ENCODE measurements around the gene P2RX3. TPM values are rescaled to one million over a fixed set of nuclear protein-coding genes. Genes with fewer than 3 reads are reported as not detected.
A peak's percentile ranks its signal among the peaks of the same experiment; 100 is the strongest.

The P2RX3 gene
- total and polyA plus RNA-seq, 9 donors = 1.3 to 5.2 (median 2.5) TPM

DNA sequence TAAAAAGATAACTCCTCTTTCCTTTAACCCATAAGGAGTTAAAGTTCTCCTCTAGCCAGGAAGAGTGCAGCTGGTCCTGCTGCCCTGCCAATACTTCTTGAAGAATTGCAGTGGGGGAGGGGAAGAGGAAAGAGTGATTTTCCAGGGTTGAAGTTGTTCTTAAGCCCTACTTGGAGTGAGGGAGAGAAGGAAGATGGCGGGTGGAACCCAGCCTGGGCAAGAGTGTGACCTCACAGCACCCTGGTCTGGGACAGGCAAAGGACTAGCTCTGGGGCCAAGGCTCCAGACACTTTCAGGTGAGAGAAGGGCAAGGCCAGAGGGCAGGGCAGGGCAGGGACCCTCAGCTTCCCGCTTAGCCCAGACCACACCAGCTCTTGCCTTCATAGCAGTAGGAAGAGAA is 20.0 kb upstream of the P2RX3 start:
- H3K4me1 ChIP-seq (ENCODE audit: control insufficient read depth, insufficient read depth, low read length) = peaks cover 80% of the 10 kb centered on the region
- peak; percentile 97 for DNase-seq
- H3K27me3 ChIP-seq (ENCODE audit: control insufficient read depth, insufficient read depth, low read length) = no peaks in the 10 kb centered on the region
- H3K9me3 ChIP-seq (replicated peaks; ENCODE audit: control insufficient read depth, low read depth, low read length) = no peaks in the 10 kb centered on the region
- WGBS (ENCODE audit: insufficient coverage) = 0% methylated on average over 1 of the region's 2 CpGs
- H3K27ac ChIP-seq (ENCODE audit: low read length) = peak overlapping the region; percentile 90
- H3K36me3 ChIP-seq (ENCODE audit: control insufficient read depth, insufficient read depth, low read length) = peaks cover 63% of the 10 kb centered on the region
- H3K4me3 ChIP-seq (ENCODE audit: low read length) = no peak overlapping the region

DNA sequence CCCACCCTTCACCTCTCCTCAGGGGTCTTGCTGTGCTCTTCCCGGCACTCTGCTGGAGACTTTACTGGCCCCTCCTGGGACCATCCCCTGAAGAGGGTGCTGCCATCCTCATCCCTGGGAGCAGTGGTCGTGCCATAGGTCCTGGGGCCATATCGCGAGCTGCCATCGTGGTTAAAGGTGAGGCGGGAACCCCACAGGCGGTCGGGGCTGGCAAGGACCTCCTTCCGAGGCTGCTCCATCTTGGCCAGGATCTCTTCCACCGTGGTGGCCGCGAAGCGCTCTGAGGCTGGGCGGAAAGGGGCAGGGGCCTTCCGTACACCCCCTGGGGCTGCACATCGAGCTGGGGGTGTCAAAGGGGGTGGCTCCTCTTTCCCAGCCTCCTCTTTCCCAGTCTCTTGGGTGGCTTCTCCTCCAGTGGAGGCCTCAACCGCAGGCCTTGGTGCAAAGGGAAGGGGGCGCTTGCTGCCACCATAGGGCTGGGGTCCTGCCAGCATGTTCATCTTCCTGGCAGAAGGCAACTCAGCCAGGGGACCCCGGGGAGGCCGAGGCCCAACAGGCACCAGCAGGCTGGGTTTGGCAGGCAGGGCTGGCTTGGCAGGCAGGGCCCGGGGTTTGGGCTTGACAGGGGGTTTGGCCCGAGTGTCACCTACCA is 18.0 kb upstream of the P2RX3 start:
- Histone ChIP-seq H3K27ac (ENCODE audit: low read length) (peak overlapping the region; percentile 59), H3K4me1 (ENCODE audit: control insufficient read depth, insufficient read depth, low read length) (peaks cover 80% of the 10 kb centered on the region), H3K4me3 (ENCODE audit: low read length) (no peak overlapping the region), H3K27me3 (ENCODE audit: control insufficient read depth, insufficient read depth, low read length) (no peaks in the 10 kb centered on the region), H3K36me3 (ENCODE audit: control insufficient read depth, insufficient read depth, low read length) (peaks cover 43% of the 10 kb centered on the region), H3K9me3 (replicated peaks; ENCODE audit: control insufficient read depth, low read depth, low read length) (no peaks in the 10 kb centered on the region)
- WGBS (ENCODE audit: insufficient coverage) = 73% methylated on average over 12 of the region's 22 CpGs
- no peak for DNase-seq

DNA sequence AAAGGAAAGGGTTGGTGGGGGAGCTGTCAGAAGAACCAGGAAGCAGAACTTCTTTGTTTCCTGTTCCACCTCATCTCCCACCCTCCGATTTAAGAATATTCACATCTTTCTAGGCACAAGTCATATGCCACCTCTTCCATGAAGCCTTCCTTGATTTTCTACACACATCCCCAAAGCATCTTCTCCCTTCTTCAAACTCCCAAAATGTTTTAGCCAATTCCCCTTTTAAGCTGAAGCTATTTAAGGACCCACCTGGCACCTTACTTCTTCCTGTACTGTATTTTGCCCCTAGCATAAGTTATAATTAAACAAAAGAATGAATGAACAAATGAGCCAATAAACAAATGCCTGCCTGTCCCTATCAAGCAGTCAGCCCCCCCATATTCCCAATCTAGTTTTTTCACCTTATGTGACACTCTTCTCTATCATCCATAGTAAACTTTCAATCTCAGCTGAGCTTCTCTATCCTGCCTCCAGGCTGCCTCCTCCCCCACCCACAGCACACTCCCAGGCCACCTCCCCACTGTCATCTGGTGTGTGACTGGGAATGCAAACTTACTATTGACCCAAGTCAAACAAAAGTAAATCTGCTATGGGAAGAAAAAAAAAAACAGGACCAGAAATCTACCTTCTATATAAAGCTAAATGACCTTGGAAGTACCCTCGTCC is 17.3 kb upstream of the P2RX3 start:
- WGBS (ENCODE audit: insufficient coverage) = 43% methylated on average over 1 of the region's 2 CpGs
- Histone ChIP-seq H3K9me3 (replicated peaks; ENCODE audit: control insufficient read depth, low read depth, low read length) (no peaks in the 10 kb centered on the region), H3K4me1 (ENCODE audit: control insufficient read depth, insufficient read depth, low read length) (peaks cover 80% of the 10 kb centered on the region), H3K4me3 (ENCODE audit: low read length) (peak overlapping the region; percentile 35), H3K27me3 (ENCODE audit: control insufficient read depth, insufficient read depth, low read length) (no peaks in the 10 kb centered on the region), H3K27ac (ENCODE audit: low read length) (peak overlapping the region; percentile 93), H3K36me3 (ENCODE audit: control insufficient read depth, insufficient read depth, low read length) (peaks cover 42% of the 10 kb centered on the region)
- no peak for DNase-seq

DNA sequence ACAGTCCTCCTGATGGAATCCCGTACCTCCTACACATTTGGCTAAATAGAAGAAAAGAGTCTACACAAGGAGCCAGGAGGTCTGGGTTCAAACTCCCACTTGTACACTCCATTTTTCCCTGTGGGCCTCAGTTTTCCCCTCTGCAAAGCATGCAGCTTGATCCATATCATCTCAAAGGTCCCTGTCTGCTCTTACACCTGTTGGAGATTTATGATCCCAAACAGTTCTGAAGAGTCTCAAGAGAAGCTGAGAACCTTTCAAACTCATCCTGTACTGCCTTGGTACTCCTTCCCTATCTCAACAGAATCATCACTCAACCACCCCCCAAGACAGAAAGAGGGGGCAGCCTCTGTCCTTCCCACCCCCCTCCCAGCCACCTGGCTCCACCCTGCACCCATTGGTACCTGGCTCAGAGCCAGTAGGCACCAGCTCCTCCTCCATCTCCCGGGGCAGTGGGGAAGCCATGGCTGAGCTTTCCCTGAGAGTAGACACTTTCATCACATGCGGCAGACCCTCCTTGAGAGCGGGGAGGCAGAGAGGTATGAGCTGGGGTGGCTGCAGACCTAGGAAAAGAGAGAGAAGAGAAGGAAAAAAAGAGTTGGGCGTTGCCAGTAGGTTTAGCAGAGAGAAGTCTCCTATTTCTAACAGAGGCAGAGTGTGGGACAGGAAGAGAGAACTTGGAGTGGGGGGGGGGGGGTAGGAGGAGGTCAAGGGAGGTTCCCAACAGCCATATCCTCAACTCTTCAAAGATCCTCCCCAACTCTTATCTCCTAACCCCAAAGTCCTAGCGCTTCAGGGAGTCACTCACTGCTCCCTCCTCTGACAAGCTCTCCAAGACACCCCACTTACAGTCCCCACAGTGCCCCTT is 16.5 kb upstream of the P2RX3 start:
- Histone ChIP-seq H3K27me3 (ENCODE audit: control insufficient read depth, insufficient read depth, low read length) (no peaks in the 10 kb centered on the region), H3K4me1 (ENCODE audit: control insufficient read depth, insufficient read depth, low read length) (peaks cover 78% of the 10 kb centered on the region), H3K36me3 (ENCODE audit: control insufficient read depth, insufficient read depth, low read length) (peaks cover 44% of the 10 kb centered on the region), H3K27ac (ENCODE audit: low read length) (peak overlapping the region; percentile 93), H3K4me3 (ENCODE audit: low read length) (peak overlapping the region; percentile 35), H3K9me3 (replicated peaks; ENCODE audit: control insufficient read depth, low read depth, low read length) (no peaks in the 10 kb centered on the region)
- DNase-seq = peak; percentile 69
- WGBS (ENCODE audit: insufficient coverage) = 43% methylated on average over 1 of the region's 6 CpGs

DNA sequence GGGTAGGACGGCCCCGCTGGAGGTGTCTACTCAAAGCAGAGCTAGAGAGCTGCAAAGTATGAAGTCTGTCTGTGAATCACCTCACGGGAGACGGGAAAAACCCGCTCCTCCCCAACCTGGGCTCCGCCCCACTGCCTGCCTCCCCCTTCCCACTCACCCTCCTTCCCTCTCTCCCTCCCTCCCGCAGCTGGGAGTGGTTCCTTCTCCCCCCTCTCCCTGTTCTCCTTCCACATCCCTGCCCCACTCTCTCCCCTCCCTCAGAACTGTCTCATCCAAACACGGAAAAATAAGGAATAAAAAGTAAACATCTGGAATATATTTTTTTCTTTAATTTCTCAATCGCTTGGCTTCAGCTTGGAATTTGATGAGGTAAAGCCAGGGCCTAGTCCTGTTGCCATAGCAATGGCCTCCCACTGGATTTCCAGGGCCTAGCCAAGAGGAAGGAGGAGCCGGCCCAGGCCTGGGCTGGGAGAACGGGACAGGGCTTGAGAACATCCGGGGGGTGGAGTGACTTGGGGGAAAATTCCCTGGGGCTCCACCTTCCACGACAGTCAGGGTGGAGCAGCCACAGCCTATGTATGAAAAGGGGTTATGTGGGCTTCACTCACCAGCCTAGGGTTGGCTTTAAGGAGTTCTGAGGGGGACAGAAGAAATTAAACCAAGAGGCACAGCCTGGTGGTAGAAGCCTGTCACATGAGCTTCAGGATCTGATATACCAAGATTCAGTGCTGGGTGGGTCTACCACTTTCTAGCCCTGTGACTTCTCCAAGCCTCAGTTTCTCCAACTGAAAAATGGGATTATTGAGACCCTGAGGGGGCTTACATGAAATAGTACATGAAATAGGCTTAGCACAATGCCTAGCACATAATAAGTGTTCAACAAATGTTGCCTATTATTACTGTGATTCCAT is 15.6 kb upstream of the P2RX3 start:
- Histone ChIP-seq H3K27me3 (ENCODE audit: control insufficient read depth, insufficient read depth, low read length) (no peaks in the 10 kb centered on the region), H3K4me3 (ENCODE audit: low read length) (peak overlapping the region; percentile 71), H3K36me3 (ENCODE audit: control insufficient read depth, insufficient read depth, low read length) (peaks cover 44% of the 10 kb centered on the region), H3K27ac (ENCODE audit: low read length) (peak overlapping the region; percentile 93), H3K9me3 (replicated peaks; ENCODE audit: control insufficient read depth, low read depth, low read length) (no peaks in the 10 kb centered on the region), H3K4me1 (ENCODE audit: control insufficient read depth, insufficient read depth, low read length) (peaks cover 69% of the 10 kb centered on the region)
- 8% methylated on average over 2 of the region's 13 CpGs for WGBS (ENCODE audit: insufficient coverage)
- peak; percentile 99 for DNase-seq

DNA sequence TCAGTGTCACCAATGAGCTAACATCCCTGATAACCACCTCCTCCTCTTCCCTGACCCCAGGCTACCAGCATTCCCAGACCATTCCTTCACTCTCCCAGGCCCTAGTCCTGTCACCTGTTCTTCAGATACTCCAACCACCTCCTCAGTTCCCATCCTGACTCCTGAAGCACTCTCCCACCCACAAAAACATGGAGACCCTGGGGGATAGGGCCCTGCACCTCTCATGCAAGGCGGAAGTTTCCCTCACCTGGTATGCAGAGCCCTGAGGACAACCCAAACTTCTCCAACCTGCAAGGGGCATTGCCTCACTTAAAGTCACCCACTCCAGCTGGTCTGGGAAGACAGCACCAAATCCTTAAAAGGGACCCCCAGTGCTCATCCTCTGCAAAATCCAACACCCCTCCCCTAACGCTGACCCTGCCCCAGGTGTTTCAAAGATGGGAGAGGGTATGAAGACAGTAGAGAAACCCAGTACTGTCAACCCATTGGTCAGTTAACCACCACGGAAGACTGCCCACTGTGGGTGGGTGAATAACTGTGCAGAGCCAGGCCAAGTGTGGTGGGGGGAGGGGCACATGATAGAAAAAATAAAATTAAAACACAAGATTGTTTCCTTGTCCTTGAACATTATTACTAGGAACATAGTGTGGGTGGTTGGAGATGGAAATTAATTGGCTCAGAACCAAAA is 14.8 kb upstream of the P2RX3 start:
- peaks cover 47% of the 10 kb centered on the region for H3K36me3 ChIP-seq (ENCODE audit: control insufficient read depth, insufficient read depth, low read length)
- peak overlapping the region; percentile 93 for H3K27ac ChIP-seq (ENCODE audit: low read length)
- H3K4me3 ChIP-seq (ENCODE audit: low read length) = peak overlapping the region; percentile 71
- WGBS (ENCODE audit: insufficient coverage) = 20% methylated on average over 1 of the region's 3 CpGs
- no peaks in the 10 kb centered on the region for H3K27me3 ChIP-seq (ENCODE audit: control insufficient read depth, insufficient read depth, low read length)
- DNase-seq = peak; percentile 59
- no peaks in the 10 kb centered on the region for H3K9me3 ChIP-seq (replicated peaks; ENCODE audit: control insufficient read depth, low read depth, low read length)
- peaks cover 61% of the 10 kb centered on the region for H3K4me1 ChIP-seq (ENCODE audit: control insufficient read depth, insufficient read depth, low read length)

DNA sequence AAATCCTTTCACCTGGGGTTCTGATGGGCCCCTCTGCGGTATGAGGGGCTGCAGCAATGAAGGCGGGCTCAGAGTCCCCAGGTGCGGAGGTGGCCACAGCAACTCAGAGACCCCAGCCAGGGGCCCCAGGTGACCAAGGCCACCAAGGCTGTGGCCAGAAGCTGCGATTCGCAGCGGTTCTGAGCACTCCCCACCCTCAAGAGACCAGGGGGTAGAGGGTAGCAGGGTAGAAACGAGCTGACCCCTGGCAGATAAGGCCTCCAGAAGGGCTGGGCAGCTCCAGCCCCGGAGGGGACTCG is 14.3 kb upstream of the P2RX3 start:
- 14% methylated on average over 6 of the region's 9 CpGs for WGBS (ENCODE audit: insufficient coverage)
- no peak for DNase-seq

DNA sequence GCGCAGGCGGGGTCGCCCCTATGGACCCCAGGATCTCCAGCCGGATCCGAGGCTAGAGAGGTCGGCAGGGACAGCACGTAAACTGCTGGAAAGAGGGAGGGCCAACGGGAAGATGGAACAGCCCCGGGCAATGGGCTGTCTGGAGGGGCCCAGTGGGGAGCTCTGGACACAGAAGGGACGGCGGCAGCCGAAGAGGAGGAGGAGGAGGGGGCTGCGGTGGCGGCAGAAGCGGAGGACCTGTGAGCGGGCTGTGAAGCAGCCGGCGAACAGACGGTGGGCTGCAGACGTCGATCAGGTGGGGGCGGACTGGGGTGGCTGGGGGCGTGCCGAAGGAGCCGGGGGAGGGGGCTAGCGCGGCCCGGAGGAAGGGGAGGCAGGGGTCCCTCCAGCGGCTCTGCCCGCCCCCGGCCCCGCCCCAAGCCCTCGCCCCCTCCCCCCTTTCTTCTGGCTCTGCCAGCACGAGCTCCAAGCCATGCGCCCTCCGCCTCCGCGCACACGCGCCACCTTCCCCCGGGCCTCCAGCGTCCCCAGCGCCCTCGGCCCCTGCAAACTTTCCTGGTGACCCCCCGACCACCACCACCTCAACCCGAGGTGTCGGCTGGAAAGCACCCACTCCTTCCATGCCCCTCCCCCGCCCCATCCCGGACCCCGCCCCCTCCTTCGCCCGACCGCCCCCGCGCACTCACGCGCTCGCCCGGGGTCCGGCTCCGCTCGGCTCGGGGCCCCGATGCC is 13.8 kb upstream of the P2RX3 start:
- peak; percentile 88 for DNase-seq
- peaks cover 53% of the 10 kb centered on the region for H3K36me3 ChIP-seq (ENCODE audit: control insufficient read depth, insufficient read depth, low read length)
- no peaks in the 10 kb centered on the region for H3K9me3 ChIP-seq (replicated peaks; ENCODE audit: control insufficient read depth, low read depth, low read length)
- H3K27me3 ChIP-seq (ENCODE audit: control insufficient read depth, insufficient read depth, low read length) = no peaks in the 10 kb centered on the region
- peaks cover 54% of the 10 kb centered on the region for H3K4me1 ChIP-seq (ENCODE audit: control insufficient read depth, insufficient read depth, low read length)
- WGBS (ENCODE audit: insufficient coverage) = 0% methylated on average over 39 of the region's 64 CpGs
- H3K4me3 ChIP-seq (ENCODE audit: low read length) = peak overlapping the region; percentile 71
- peak overlapping the region; percentile 93 for H3K27ac ChIP-seq (ENCODE audit: low read length)

More for the DNA sequence above, 14.3 kb upstream of the P2RX3 start:
- H3K4me3 ChIP-seq (ENCODE audit: low read length) = peak overlapping the region; percentile 71
- peak overlapping the region; percentile 93 for H3K27ac ChIP-seq (ENCODE audit: low read length)
- no peaks in the 10 kb centered on the region for H3K27me3 ChIP-seq (ENCODE audit: control insufficient read depth, insufficient read depth, low read length)
- peaks cover 48% of the 10 kb centered on the region for H3K36me3 ChIP-seq (ENCODE audit: control insufficient read depth, insufficient read depth, low read length)
- no peaks in the 10 kb centered on the region for H3K9me3 ChIP-seq (replicated peaks; ENCODE audit: control insufficient read depth, low read depth, low read length)
- H3K4me1 ChIP-seq (ENCODE audit: control insufficient read depth, insufficient read depth, low read length) = peaks cover 56% of the 10 kb centered on the region
